OCI-M1 (cell line): ENCODE data around the gene KLHL22.
A peak's percentile ranks its signal among the peaks of the same experiment; 100 is the strongest.
"Not testable (repeated sequence)": the region's sequence is repeated elsewhere in the genome, so short reads cannot be mapped to it uniquely, and the experiment has no call there.

Experiments
- DNase-seq: peaks from one replicate; lab custom pipeline; 2025; lab: John Stamatoyannopoulos, UW

The KLHL22 gene

GRCh38 chr22:20494978-20495860 lies at the start of gene KLHL22:
Gene KLHL22, minus strand, starts transcription at chr22:20495795. Its CDS starts 6,584 bp downstream, at chr22:20489211.
- DNase-seq = peak; percentile 90

- DNase-seq = not testable (repeated sequence)
Observed at GRCh38 chr22:20545318-20545634, 49.7 kb upstream of the KLHL22 start.

DNA sequence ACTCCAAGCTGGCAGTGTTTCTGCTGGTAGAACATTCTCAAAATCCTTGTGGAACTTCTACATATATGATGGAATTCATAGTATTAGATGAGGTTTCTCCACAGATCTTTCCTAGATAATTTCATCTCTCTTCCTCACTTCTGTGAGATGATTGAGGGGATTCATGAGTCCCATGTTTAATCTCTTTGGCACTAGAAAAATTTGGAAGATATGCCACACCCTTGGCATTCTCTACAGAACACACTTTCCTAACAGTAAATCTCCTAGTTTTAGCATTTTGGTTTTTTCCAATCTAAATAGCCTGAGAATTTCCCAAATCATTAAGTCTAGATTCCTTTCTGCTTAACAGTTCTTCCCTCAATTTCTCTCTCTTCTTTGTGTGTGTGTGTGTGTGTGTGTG lies 47.1 kb upstream of the KLHL22 start:
- no peak for DNase-seq

DNA sequence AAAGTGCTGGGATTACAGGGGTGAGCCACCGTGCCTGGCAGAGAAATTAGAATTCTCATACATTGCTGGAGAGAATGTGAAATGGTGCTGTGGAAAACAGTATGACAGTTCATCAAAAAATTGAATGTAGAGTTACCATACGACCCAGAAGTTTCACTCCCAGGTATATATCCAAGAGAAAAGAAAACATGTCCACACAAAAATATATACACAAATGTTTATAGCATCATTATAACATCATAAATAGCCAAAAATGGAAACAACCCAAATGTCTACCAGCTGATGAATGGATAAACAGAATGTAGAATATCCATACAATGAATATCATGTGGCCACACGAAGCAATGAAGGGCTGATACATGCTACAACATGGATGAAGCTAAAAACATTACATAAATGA lies 46.5 kb upstream of the KLHL22 start:
- DNase-seq = no peak

DNA sequence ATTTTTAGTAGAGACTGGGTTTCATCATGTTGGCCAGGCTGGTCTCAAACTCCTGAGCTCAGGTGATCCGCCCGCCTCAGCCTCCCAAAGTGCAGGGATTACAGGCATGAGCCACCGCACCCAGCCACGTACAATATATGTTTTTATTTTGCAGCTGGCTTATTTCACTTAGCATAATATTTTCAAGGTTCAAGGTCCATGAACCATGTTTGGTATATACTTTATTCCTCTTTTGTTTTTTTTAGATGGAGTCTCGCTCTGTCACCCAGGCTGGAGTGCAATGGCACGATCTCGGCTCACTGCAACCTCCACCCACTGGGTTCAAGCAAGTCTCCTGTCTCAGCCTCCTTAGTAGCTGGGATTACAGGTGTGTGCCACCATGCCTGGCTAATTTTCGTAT lies 43.3 kb upstream of the KLHL22 start:
- DNase-seq = not testable (repeated sequence)

DNA sequence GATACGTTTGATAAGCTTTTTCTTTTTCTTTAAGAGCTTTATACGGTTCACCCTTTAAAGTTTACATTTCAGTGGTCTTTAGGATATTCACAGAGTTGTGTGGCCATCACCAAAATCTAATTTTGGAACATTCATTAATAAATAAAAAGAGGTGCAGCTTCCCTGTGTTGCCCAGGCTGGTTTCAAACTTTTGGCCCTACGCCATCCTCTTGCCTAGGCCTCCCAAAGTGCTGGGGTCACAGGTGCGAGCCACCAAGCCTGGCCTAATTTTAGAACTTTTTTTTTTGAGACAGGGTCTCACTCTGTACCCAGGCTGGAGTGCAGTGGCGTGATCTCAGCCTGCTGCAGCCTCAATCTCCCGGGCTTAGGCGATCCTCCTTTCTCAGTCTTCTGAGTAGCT lies 42.4 kb upstream of the KLHL22 start:
- DNase-seq = no peak

GRCh38 chr22:20537325-20537756 lies 41.7 kb upstream of the KLHL22 start:
- no peak for DNase-seq

- DNase-seq = no peak
Observed at GRCh38 chr22:20536590-20537324, 41.2 kb upstream of the KLHL22 start.

DNA sequence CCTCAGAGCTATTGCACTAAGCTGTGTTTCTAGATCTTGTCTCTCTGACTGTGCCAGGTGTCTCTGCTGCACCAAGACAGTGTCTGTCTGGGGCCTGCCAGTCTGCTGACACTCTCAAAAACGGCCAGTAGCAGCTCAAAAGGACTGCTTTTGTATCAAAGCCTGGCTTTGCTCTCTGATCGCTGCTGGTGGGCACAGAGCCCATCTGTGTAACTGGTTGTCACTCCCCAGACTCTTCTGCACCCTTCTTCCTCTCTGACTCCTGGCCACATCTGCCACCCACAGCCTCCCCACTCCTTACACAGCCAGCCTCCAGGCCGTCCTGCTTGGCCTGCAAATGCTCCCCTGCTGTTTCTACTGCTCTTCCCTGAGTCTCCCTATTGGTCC lies 38.3 kb upstream of the KLHL22 start:
- no peak for DNase-seq

DNA sequence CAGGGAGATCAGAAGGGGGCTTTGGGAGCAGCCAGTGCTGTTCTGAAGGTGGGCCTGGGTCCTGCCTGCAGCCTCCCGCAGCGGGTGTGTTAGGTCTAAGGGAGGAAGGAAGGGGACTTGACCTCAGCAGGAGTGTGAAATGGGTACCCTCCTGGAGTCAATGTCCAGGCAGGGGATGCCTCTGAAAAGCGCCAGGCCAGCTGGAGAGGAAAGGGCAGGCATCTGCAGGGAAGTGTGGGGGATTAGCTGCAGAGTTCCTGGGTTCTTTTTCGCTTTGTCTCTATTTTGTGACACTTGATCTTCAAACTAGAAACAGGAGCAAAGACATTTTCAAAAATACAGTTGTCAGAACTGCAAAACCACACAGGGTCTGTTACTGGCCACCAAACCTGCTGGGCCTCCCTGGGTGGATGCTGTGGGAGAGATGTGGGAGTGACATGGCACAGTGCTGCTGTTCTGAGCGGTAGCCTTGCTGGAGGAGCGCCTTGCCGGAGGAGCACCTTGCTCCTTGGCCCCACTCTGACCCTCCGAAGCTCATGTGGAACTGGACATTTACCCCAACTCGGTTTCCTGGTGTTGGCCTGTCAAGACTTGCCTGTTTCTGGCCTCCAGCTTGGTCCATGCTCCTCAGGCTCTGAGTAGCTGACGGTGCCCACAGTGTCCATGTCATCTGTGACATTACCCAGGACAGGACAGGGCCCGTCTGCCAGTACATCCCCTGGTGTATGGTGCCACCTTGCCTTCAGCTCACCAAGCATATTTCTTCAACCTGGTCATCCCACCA lies 37.7 kb upstream of the KLHL22 start:
- no peak for DNase-seq

GRCh38 chr22:20532256-20532993 lies 36.8 kb upstream of the KLHL22 start:
- no peak for DNase-seq

- no peak for DNase-seq
Observed at GRCh38 chr22:20531404-20532201, 36.0 kb upstream of the KLHL22 start.

- DNase-seq = no peak
Observed at GRCh38 chr22:20531154-20531403, 35.5 kb upstream of the KLHL22 start.

DNA sequence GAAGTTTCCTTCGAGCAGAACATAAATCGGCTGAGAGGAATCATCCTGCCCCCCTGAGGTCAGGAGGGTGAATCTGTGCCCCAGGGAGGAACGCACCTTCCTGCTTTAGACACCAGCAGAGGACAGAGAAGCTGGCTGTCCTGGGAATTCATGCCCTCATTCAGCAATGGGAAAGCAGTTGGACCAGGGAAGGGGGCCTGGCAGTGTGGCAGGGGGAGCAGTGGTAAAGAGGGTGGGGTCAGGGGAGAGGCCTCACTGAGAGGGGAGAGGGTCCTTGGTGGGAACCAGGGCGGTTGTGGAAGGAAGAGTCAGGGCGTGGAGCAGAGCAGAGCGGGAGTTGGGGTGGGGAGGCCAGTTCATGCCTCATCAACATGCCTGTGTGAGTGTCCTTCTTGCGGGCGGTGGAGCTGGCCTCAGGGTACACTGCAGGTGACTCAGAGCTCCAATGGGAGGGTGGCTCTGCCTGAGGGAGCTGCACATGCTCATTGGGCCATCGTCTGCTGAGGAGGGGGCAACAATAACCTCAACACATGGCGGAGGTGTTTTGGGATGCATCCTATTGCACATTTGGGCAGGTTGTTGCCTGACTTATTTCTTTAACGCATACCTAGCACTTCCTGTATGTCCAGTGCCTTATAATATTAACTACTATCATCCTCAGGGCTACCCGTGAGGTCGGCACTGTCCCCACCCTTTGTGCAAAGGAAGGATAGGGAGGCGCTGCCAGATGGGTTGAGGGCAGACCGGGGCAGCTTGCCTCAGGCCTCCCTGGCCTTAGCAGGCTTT lies 35.0 kb upstream of the KLHL22 start:
- no peak for DNase-seq

GRCh38 chr22:20528405-20528978 lies 32.9 kb upstream of the KLHL22 start:
- no peak for DNase-seq

DNA sequence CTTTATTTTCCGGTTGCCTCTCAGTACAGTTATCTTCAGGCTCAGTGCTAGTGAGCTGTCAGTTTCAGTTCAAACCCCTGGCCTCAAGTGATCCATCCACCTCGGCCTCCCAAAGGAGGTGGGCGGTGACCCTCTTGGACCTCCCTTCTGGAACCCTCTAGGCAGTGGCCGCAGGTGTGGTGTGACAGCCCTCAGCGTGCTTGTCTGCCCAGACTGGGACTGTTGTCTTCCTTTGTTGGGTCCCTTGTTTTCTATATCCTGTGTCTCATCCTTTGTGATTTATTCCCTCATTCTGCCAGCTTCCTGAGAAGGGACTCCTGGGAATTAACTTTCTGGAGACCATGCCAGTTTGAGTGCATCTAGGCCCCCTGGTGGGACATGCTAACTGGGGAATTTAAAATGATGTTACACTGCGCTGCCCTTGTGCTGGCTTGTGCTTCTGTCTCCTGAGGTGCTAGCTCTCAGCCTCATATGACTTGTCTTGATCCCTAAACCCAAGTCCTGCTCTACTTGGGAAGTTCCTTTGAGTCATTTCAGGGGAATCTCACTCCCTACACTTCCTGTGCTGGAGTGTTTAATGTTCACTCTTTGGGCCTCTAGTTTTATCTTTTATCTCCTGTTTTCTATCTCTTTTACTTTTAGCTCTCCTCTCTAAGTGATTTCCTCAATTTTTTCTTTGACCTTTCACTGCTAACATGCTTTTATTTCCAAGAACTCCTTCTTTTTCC lies 31.2 kb upstream of the KLHL22 start:
- peak; percentile 41 for DNase-seq

- no peak for DNase-seq
Observed at GRCh38 chr22:20526305-20526627, 30.7 kb upstream of the KLHL22 start.

DNA sequence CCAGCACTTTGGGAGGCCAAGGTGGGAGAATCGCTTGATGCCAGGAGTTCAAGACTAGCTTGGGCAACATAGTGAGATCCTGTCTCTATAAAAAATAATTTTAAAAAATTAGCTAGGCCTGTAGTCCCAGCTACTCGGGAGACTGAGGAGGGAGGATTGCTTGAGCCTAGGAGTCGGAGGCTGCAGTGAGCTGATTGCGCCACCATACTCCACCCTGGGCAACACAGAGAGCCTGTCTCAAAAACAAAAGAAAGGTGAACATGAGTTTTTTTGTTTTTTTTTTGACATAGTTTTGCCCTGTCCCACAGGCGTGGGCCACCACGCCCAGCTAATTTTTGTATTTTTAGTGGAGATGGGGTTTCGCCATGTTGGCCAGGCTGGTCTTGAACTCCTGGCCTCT lies 29.5 kb upstream of the KLHL22 start:
- no peak for DNase-seq

DNA sequence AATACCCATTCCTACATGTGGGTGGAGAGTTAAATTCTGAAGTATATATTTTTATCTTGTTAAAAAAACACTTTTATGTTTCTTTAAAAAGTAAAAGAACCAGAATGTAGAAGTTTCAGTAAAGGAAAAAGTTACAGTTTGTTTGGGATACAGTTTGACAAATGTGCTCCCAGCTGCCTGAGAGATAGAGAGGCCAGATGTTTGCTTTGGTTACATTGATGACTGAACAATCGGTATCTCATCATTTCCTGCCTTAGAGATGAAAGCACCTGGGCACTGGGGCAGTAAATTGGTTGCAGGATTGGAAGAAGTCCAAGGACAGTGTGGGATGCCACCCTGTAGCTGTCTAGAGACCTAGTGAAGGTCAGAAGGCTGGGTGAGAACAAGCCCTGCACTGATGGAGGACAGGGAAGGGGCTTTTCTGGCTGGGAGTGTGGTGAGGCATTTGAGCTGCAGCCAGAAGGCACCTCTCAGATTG lies 28.4 kb upstream of the KLHL22 start:
- no peak for DNase-seq
